Liver (tissue), 3 donors: ENCODE results near the gene OR8B12.

Source experiments
- GABPA ChIP-seq, 2 donors: IDR thresholded peaks in 1 of 2; conservative IDR thresholded peaks in 1 of 2; 2 replicates each; pipeline ENCODE4 v1.6.1; 2016; ENCODE audit warnings: antibody characterized with exemption in 2 of 2, mild to moderate bottlenecking in 1 of 2, moderate library complexity in 1 of 2
- RAD21 ChIP-seq, 2 donors: IDR thresholded peaks; 2 replicates each; pipeline ENCODE4 v1.6.1; 2016; ENCODE audit warnings: antibody characterized with exemption in 2 of 2, mild to moderate bottlenecking in 2 of 2
- YY1 ChIP-seq: IDR thresholded peaks from 2 replicates; pipeline ENCODE4 v1.6.1; 2016; ENCODE audit warnings: antibody characterized with exemption, mild to moderate bottlenecking
- TF ChIP-seq, protein P1 (sequence below): fragments of 150-350 bp; IDR thresholded peaks from 2 replicates; pipeline ENCODE4 v1.5.1; 2017; ENCODE audit warnings: improper control_type of control experiment, low read depth, low read length; ENCODE audit not compliant: missing input control
- donor health status: healthy.
- donor health status: healthy.

DNA sequence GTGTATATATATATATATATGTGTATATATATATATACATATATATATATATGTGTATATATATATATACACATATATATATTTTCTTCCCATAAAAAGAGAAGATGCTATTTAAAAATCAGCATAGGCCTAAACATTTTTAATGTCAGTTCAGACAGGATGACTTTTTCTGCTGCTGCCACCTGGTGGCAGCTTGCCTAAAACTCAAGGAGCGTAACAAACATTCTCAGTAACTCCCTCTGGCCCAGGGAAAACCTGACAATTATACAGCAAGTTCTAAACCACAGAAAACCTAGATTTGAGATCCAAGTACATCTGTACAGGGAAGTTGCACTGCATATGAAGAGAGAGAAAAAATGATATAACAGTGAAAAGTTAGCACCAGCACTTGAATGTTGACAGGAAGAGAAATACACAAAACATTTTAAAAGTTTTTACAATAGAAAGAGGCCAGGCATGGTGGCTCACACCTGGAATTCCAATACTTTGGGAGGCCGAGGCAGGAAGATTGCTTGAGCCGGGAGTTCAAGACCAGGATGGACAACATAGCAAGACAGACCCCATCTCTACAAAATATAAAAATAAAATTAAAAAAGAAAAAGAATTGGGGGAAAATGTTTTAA is 42.9 kb upstream of the OR8B12 start:
- TF ChIP-seq, protein P1, sequence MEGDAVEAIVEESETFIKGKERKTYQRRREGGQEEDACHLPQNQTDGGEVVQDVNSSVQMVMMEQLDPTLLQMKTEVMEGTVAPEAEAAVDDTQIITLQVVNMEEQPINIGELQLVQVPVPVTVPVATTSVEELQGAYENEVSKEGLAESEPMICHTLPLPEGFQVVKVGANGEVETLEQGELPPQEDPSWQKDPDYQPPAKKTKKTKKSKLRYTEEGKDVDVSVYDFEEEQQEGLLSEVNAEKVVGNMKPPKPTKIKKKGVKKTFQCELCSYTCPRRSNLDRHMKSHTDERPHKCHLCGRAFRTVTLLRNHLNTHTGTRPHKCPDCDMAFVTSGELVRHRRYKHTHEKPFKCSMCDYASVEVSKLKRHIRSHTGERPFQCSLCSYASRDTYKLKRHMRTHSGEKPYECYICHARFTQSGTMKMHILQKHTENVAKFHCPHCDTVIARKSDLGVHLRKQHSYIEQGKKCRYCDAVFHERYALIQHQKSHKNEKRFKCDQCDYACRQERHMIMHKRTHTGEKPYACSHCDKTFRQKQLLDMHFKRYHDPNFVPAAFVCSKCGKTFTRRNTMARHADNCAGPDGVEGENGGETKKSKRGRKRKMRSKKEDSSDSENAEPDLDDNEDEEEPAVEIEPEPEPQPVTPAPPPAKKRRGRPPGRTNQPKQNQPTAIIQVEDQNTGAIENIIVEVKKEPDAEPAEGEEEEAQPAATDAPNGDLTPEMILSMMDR: peak; percentile 65
- TF ChIP-seq RAD21 (IDR thresholded peaks at IDR 0.05) (peak; percentile 72 to 78), YY1 (no peak), GABPA (IDR thresholded peaks at IDR 0.05 in 1 of 2, conservative IDR thresholded peaks at IDR 0.05 in 1 of 2) (no peak)
